ENCODE results near the gene NOC4L. TPM values are rescaled to one million over a fixed set of nuclear protein-coding genes. Genes with fewer than 3 reads are reported as not detected.
"Not testable (repeated sequence)": the region's sequence is repeated elsewhere in the genome, so short reads cannot be mapped to it uniquely, and the experiment has no call there.

Gene NOC4L
- total and polyA plus RNA-seq, 2 of the 4 experiments (the other 2 are of a cell fraction), result 5.2 to 13.4 TPM

- Histone ChIP-seq H3K79me1 (ENCODE audit: low read depth in 1 of 2, low read length in 2 of 2) (peaks cover 9 to 23% of the 10 kb centered on the region in 2 experiments; a peak in 3 of 4 replicates), H3K36me3 (ENCODE audit: control insufficient read depth, insufficient read depth, low read length) (peaks cover 19% of the 10 kb centered on the region), H4K20me1 (ENCODE audit: insufficient read depth, low read length) (peaks cover 13% of the 10 kb centered on the region)
- H3K14ac ChIP-seq (replicated peaks; ENCODE audit: low read depth, low read length); H2BK15ac ChIP-seq (ENCODE audit: low read depth, low read length); H3K4me3 ChIP-seq (ENCODE audit: insufficient read depth, low read depth, low read length); in situ Hi-C loops (cut with MboI; ENCODE audit: low sequenced_read_pairs); H3K27me3 ChIP-seq (ENCODE audit: control insufficient read depth, insufficient read depth, low read length); H2AFZ ChIP-seq (replicated peaks; ENCODE audit: low read length, poor library complexity); H3K9me1 ChIP-seq (ENCODE audit: insufficient read depth, low read length); DNase-seq; H4K5ac ChIP-seq (ENCODE audit: low read depth, low read length); H4K91ac ChIP-seq (ENCODE audit: insufficient read depth, low read depth, low read length); H3K9ac ChIP-seq (ENCODE audit: low read depth, low read length); POLR2A ChIA-PET (ENCODE audit: unreplicated experiment); H3K4me1 ChIP-seq (ENCODE audit: control insufficient read depth, insufficient read depth, low read length); H2AK5ac ChIP-seq (ENCODE audit: low read depth, low read length); H3K9me3 ChIP-seq (ENCODE audit: control insufficient read depth, insufficient read depth, low read length); H3K4me2 ChIP-seq (ENCODE audit: low read depth, low read length); H3K56ac ChIP-seq (ENCODE audit: extremely low read depth, insufficient read depth, low read length); H3K18ac ChIP-seq (ENCODE audit: low read depth, low read length); H2BK120ac ChIP-seq (ENCODE audit: low read depth, low read length); dilution Hi-C loops (cut with HindIII; ENCODE audit: low sequenced_read_pairs, unreplicated experiment); H2BK5ac ChIP-seq (ENCODE audit: low read depth, low read length, poor library complexity, severe bottlenecking); BruUV-seq (replicated peaks); ATAC-seq (ENCODE audit: low read depth); H2AK9ac ChIP-seq (replicated peaks; ENCODE audit: low read depth, low read length, poor library complexity); H4K8ac ChIP-seq (ENCODE audit: low read depth in 2 of 2, low read length in 2 of 2); H3K23ac ChIP-seq (ENCODE audit: low read depth, low read length); H2BK20ac ChIP-seq (ENCODE audit: low read depth, low read length); intact Hi-C loops (cut with micrococcal nuclease); H3K27ac ChIP-seq (ENCODE audit: insufficient read depth, low read length); H3K4ac ChIP-seq (ENCODE audit: low read depth, low read length); CTCF ChIA-PET: not testable (repeated sequence)
- WGBS, 2 experiments (ENCODE audit: extremely low coverage in 2 of 2, insufficient read length in 1 of 2), result no CpG with 5 or more reads among the region's 32 CpGs
Measured at GRCh38 chr12:132149526-132149925, 5.3 kb downstream of the NOC4L start.
